ENCODE results near the gene EVA1C. TPM values are rescaled to one million over a fixed set of nuclear protein-coding genes. Genes with fewer than 3 reads are reported as not detected.

Gene EVA1C
- total RNA-seq, 1 experiment from 2014 or later = 0.98 TPM

DNA sequence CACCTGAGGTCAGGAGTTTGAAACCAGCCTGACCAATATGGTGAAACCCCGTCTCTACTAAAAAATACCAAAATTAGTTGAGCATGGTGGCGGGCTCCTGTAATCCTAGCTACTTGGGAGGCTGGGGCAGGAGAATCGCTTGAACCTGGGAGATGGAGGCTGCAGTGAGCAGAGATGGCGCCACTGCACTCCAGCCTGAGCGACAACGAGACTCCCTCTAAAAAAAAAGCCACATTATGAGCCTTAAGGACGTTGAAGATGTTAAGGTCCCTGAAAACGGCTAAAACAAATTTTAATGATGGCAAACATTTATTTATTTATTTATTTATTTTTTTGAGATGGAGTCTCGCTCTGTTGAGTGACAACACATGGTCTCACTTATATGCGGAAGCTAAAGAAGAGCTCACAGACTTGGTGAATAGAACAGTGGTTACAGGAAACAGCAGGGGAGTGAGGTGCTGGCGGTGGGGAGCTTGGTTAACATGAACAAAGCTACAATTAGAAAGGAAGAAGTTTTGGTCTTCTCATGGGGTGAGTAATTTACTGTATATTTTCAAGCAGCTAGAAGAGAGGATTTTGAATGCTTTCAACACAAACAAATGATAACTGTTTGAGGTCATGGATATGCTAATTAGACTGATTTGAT, 125.8 kb downstream of the EVA1C start:
- Histone ChIP-seq H2BK12ac (ENCODE audit: insufficient read length, low read depth, low read length) (no peak overlapping the region), H4K91ac (ENCODE audit: insufficient read length, low read depth, low read length) (no peak overlapping the region), H3T11ph (ENCODE audit: low read length) (no peak overlapping the region), H2AFZ (ENCODE audit: low read length) (no peak overlapping the region), H3K79me2 (ENCODE audit: insufficient read depth, low read length) (no peaks in the 10 kb centered on the region), H3K9ac (ENCODE audit: extremely low read depth, insufficient read length, low read length) (no peak overlapping the region), H3K14ac (ENCODE audit: insufficient read depth, low read length) (no peak overlapping the region), H2BK20ac (ENCODE audit: low read depth, low read length, poor library complexity, severe bottlenecking) (no peak overlapping the region), H2AK5ac (ENCODE audit: insufficient read length, low read length) (no peak overlapping the region), H3K4me2 (ENCODE audit: insufficient read depth, insufficient read length, low read length) (no peak overlapping the region), H3K56ac (ENCODE audit: insufficient read length, low read depth, low read length) (no peak overlapping the region), H3K27me3 (ENCODE audit: insufficient read depth, low read length) (no peaks in the 10 kb centered on the region), H3K79me1 (ENCODE audit: insufficient read depth, low read depth, low read length, poor library complexity, severe bottlenecking) (no peaks in the 10 kb centered on the region), H2BK5ac (ENCODE audit: insufficient read length, low read length) (no peak overlapping the region), H3K23ac (ENCODE audit: insufficient read length, low read depth, low read length) (no peak overlapping the region), H4K8ac (replicated peaks; ENCODE audit: insufficient read length, low read depth, low read length) (no peak overlapping the region), H2BK120ac (ENCODE audit: low read depth, low read length, poor library complexity, severe bottlenecking) (no peak overlapping the region), H3K23me2 (ENCODE audit: insufficient read length, low read depth, low read length, poor library complexity, severe bottlenecking) (no peaks in the 10 kb centered on the region), H4K5ac (ENCODE audit: insufficient read length, low read depth, low read length) (no peak overlapping the region), H3K4me1 (ENCODE audit: insufficient read depth, low read length) (no peaks in the 10 kb centered on the region; the same call in 1 of the 2 replicates), H3K4ac (ENCODE audit: low read depth, low read length) (no peak overlapping the region), H2BK15ac (ENCODE audit: low read depth, low read length) (no peak overlapping the region), H3K9me3 (ENCODE audit: control insufficient read depth, low read depth, low read length) (no peaks in the 10 kb centered on the region), H4K20me1 (ENCODE audit: control insufficient read depth, insufficient read depth, insufficient read length) (no peaks in the 10 kb centered on the region), H3K27ac (ENCODE audit: insufficient read length, low read depth, low read length) (no peak overlapping the region), H3K18ac (ENCODE audit: insufficient read length, low read depth, low read length) (no peak overlapping the region)
- Mint-ChIP-seq H3K27me3 (ENCODE audit: low read depth) (no peaks in the 10 kb centered on the region), H3K4me3 (no peak overlapping the region), H3K4me1 (peaks cover 15 to 16% of the 10 kb centered on the region in 2 experiments), H3K27ac (peak overlapping the region in 2 of 3 experiments; percentile 10 to 58; a peak in 3 of 7 replicates), H3K9me3 (peaks cover 0 to 2% of the 10 kb centered on the region in 2 experiments; a peak in 1 of 5 replicates), H3K36me3 (ENCODE audit: insufficient read depth in 1 of 3, low read depth in 3 of 3) (no peaks in the 10 kb centered on the region)
- no CpG with 5 or more reads among the region's 11 CpGs for WGBS (ENCODE audit: extremely low coverage, insufficient read length, low lambda C conversion rate)
- peak; percentile 18 for DNase-seq
- TF ChIP-seq, protein P1, sequence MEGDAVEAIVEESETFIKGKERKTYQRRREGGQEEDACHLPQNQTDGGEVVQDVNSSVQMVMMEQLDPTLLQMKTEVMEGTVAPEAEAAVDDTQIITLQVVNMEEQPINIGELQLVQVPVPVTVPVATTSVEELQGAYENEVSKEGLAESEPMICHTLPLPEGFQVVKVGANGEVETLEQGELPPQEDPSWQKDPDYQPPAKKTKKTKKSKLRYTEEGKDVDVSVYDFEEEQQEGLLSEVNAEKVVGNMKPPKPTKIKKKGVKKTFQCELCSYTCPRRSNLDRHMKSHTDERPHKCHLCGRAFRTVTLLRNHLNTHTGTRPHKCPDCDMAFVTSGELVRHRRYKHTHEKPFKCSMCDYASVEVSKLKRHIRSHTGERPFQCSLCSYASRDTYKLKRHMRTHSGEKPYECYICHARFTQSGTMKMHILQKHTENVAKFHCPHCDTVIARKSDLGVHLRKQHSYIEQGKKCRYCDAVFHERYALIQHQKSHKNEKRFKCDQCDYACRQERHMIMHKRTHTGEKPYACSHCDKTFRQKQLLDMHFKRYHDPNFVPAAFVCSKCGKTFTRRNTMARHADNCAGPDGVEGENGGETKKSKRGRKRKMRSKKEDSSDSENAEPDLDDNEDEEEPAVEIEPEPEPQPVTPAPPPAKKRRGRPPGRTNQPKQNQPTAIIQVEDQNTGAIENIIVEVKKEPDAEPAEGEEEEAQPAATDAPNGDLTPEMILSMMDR (conservative IDR thresholded peaks at IDR 0.05) = no peak
